Osteoblast (primary cell): ENCODE data around the gene LURAP1L. TPM values are rescaled to one million over a fixed set of nuclear protein-coding genes. Genes with fewer than 3 reads are reported as not detected.

Source experiments
- DNase-seq: peaks from one replicate; pipeline ENCODE4 v3.0.0; 2011; ENCODE audit warnings: low spot score, mixed read lengths; ENCODE audit not compliant: insufficient read length; ENCODE audit errors: missing footprints
- H2AFZ ChIP-seq: 2 replicates; pipeline ENCODE4 v1.6.0; 2011; ENCODE audit warnings: mild to moderate bottlenecking, low read length
- H3K27ac ChIP-seq: 2 replicates; pipeline ENCODE4 v1.5.1; 2011; ENCODE audit warnings: mild to moderate bottlenecking, low read depth, low read length, moderate library complexity
- H3K27me3 ChIP-seq: 2 replicates; pipeline ENCODE4 v1.6.0; 2012; ENCODE audit warnings: mild to moderate bottlenecking, control low read depth, inconsistent platforms, low read length, moderate library complexity; ENCODE audit not compliant: insufficient read depth
- H3K36me3 ChIP-seq: 2 replicates; pipeline ENCODE4 v1.5.1; 2011; ENCODE audit warnings: mild to moderate bottlenecking, low read length, control low read depth, moderate library complexity; ENCODE audit not compliant: insufficient read depth
- H3K4me1 ChIP-seq: 2 replicates; pipeline ENCODE4 v1.5.1; 2011; ENCODE audit warnings: mild to moderate bottlenecking, low read length, control low read depth, moderate library complexity; ENCODE audit not compliant: insufficient read depth
- H3K4me2 ChIP-seq: 2 replicates; pipeline ENCODE4 v1.6.0; 2011; ENCODE audit warnings: mild to moderate bottlenecking, low read length; ENCODE audit not compliant: insufficient read depth
- H3K4me3 ChIP-seq: fragments of 200-600 bp; sonication (generic); 3 replicates; pipeline ENCODE4 v1.5.1; 2012; ENCODE audit warnings: mild to moderate bottlenecking, low read length, inconsistent platforms; ENCODE audit not compliant: insufficient read depth
- H3K79me2 ChIP-seq: 2 replicates; pipeline ENCODE4 v1.6.0; 2012; ENCODE audit warnings: mild to moderate bottlenecking, low read length, control low read depth, inconsistent platforms; ENCODE audit not compliant: insufficient read depth
- H3K9me3 ChIP-seq: 2 replicates; pipeline ENCODE4 v1.5.1; 2011; ENCODE audit warnings: low read depth, low read length, control low read depth
- H4K20me1 ChIP-seq: 2 replicates; pipeline ENCODE4 v1.6.0; 2012; ENCODE audit warnings: mild to moderate bottlenecking, low read length, control low read depth; ENCODE audit not compliant: insufficient read depth
- total RNA-seq: library from RNA; depleted of rRNA; stranded (reverse); fragments of >200 nt; gene quantifications from 2 replicates; pipeline ENCODE4 v1.2.3, GENCODE V29; 2012
- TF ChIP-seq, protein P1 (sequence below): IDR thresholded peaks from 2 replicates; pipeline ENCODE4 v1.5.1; 2011; ENCODE audit warnings: mild to moderate bottlenecking, low read depth, low read length, moderate library complexity; ENCODE audit errors: extremely low read depth

Gene LURAP1L
- total RNA-seq, 1 donor: 88.3 TPM

DNA sequence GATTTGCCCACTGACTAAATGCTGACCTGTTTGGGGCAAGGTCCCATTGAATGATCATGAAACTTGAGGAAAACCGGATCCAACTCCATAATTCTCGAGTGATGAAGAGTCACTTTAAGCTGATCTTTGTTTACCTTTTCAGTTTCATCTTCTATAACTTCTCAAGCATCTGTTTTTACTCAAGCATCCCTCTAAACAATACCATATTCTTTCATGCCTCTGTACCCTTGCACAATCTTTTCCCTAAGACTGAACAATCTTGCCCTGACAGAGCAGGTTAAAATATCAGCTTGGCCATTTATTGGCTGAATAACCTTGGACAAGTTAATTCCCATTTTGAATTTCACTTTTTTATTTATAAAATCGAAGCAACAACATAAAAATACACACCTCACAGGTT lies 41.8 kb upstream of the LURAP1L start:
- H3K79me2 ChIP-seq: no peaks in the 10 kb centered on the region
- no peak overlapping the region for H3K27ac ChIP-seq
- H3K36me3 ChIP-seq: no peaks in the 10 kb centered on the region
- H3K4me1 ChIP-seq: peaks cover 2% of the 10 kb centered on the region
- TF ChIP-seq, protein P1, sequence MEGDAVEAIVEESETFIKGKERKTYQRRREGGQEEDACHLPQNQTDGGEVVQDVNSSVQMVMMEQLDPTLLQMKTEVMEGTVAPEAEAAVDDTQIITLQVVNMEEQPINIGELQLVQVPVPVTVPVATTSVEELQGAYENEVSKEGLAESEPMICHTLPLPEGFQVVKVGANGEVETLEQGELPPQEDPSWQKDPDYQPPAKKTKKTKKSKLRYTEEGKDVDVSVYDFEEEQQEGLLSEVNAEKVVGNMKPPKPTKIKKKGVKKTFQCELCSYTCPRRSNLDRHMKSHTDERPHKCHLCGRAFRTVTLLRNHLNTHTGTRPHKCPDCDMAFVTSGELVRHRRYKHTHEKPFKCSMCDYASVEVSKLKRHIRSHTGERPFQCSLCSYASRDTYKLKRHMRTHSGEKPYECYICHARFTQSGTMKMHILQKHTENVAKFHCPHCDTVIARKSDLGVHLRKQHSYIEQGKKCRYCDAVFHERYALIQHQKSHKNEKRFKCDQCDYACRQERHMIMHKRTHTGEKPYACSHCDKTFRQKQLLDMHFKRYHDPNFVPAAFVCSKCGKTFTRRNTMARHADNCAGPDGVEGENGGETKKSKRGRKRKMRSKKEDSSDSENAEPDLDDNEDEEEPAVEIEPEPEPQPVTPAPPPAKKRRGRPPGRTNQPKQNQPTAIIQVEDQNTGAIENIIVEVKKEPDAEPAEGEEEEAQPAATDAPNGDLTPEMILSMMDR: no peak
- H3K9me3 ChIP-seq: no peaks in the 10 kb centered on the region
- no peaks in the 10 kb centered on the region for H3K27me3 ChIP-seq
- H2AFZ ChIP-seq: no peak overlapping the region
- H4K20me1 ChIP-seq: no peaks in the 10 kb centered on the region
- no peak for DNase-seq
- H3K4me3 ChIP-seq: no peak overlapping the region
- no peak overlapping the region for H3K4me2 ChIP-seq

DNA sequence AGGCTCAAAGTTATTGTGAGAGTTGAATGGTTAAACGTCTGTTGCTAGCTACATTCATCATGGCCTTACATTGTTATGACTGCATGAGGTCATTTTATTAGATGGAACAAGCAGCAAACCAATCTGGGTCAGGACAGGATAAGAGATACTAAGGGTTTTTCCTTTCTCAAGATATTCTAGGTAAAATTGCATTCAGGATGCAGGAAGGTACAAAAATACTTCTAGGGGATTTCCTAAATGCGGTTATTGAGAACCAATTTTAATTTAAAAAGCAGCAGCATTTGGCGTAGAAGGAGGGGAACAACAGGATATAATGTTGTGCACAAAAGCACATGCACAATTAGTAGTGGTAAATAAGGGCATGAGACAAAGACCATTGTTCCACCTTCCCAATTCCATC lies 39.2 kb upstream of the LURAP1L start:
- H3K4me2 ChIP-seq: no peak overlapping the region
- no peaks in the 10 kb centered on the region for H3K36me3 ChIP-seq
- no peaks in the 10 kb centered on the region for H4K20me1 ChIP-seq
- H3K27ac ChIP-seq: no peak overlapping the region
- H3K79me2 ChIP-seq: no peaks in the 10 kb centered on the region
- no peak for DNase-seq
- no peak overlapping the region for H2AFZ ChIP-seq
- no peaks in the 10 kb centered on the region for H3K9me3 ChIP-seq
- peaks cover 3% of the 10 kb centered on the region for H3K4me1 ChIP-seq
- no peaks in the 10 kb centered on the region for H3K27me3 ChIP-seq
- no peak overlapping the region for H3K4me3 ChIP-seq
- TF ChIP-seq, protein P1: no peak

DNA sequence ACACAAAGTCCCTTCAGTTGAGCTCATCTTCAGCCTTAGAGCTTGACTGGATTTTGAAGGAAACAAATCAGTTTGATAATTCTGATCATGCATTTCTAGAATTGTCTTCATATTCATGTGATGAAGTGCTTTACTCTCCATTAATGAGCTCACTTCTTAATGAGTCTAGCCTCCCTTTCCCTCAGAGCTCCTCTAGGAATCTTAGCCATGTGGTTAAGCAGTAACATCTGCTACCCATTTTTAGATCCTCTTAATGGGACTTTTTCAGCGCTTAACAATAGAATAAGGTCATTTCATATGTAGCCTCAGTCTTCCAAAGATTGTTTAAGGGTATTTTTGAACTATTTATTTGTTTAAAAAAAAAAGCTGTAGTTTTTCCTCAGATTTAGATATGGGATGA lies 36.9 kb upstream of the LURAP1L start:
- Histone ChIP-seq H3K36me3 (no peaks in the 10 kb centered on the region), H3K9me3 (no peaks in the 10 kb centered on the region), H3K4me3 (no peak overlapping the region), H3K27me3 (no peaks in the 10 kb centered on the region), H3K4me1 (peaks cover 3% of the 10 kb centered on the region), H4K20me1 (no peaks in the 10 kb centered on the region), H3K27ac (no peak overlapping the region), H2AFZ (peak overlapping the region; percentile 8), H3K4me2 (no peak overlapping the region), H3K79me2 (no peaks in the 10 kb centered on the region)
- TF ChIP-seq, protein P1: no peak
- DNase-seq: no peak

DNA sequence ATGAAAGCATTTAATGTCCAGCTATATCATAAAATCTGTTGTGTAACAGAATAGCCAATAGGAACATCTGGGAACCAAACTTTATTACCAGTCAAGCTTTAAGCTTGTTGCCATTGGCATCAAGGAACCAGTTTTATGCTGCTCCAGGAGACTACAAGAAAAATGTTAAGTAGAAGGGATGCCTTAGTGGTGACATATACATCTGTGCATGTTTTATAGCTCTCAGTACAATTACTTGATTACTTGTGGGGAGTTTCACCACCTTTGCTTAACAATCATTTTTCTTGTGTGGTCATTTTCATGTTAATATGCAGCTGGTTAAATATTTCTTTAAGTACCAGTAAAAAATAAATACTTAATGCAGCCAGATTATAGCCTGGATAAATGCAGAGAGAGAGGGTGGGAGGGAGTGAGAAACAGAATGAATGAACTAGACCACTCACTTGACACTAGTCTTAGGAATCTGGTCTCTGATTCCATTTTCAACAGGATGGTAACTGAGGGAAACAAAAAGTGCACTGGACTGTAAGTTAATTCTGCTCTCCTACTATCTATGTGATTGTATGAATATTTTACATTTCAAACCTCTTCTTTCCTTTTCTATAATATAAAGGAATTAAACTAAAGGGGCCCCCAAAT lies 35.7 kb upstream of the LURAP1L start:
- peaks cover 3% of the 10 kb centered on the region for H3K4me1 ChIP-seq
- no peaks in the 10 kb centered on the region for H3K36me3 ChIP-seq
- DNase-seq: peak; percentile 44
- TF ChIP-seq, protein P1: no peak
- H3K4me2 ChIP-seq: no peak overlapping the region
- H3K79me2 ChIP-seq: no peaks in the 10 kb centered on the region
- H2AFZ ChIP-seq: no peak overlapping the region
- no peaks in the 10 kb centered on the region for H4K20me1 ChIP-seq
- no peak overlapping the region for H3K4me3 ChIP-seq
- no peak overlapping the region for H3K27ac ChIP-seq
- H3K27me3 ChIP-seq: no peaks in the 10 kb centered on the region
- H3K9me3 ChIP-seq: no peaks in the 10 kb centered on the region
